H9 (cell line): Measurements from ENCODE around the gene UBASH3A. TPM values are rescaled to one million over a fixed set of nuclear protein-coding genes. Genes with fewer than 3 reads are reported as not detected.

Experiments
- DNase-seq: peaks from one replicate; pipeline ENCODE4 v3.0.0-alpha.2; 2017
- H2AFZ ChIP-seq: one replicate; pipeline ENCODE4 v1.6.1; 2013; ENCODE audit warnings: mild to moderate bottlenecking, low read length, control low read depth, moderate library complexity
- H2AK5ac ChIP-seq: 2 replicates; pipeline ENCODE4 v1.6.1; 2013; ENCODE audit warnings: low read length, control low read depth, mixed read lengths; ENCODE audit not compliant: insufficient read length
- H2BK120ac ChIP-seq: one replicate; pipeline ENCODE4 v1.6.1; 2013; ENCODE audit warnings: low read depth, mild to moderate bottlenecking, low read length, control low read depth, inconsistent platforms; ENCODE audit not compliant: poor library complexity, severe bottlenecking
- H2BK12ac ChIP-seq: 2 replicates; pipeline ENCODE4 v1.6.1; 2013; ENCODE audit warnings: low read length, control low read depth, mixed read lengths, low read depth; ENCODE audit not compliant: insufficient read length
- H2BK15ac ChIP-seq: 2 replicates; pipeline ENCODE4 v1.6.1; 2013; ENCODE audit warnings: low read depth, low read length, control low read depth
- H2BK20ac ChIP-seq: one replicate; pipeline ENCODE4 v1.6.1; 2013; ENCODE audit warnings: low read depth, mild to moderate bottlenecking, low read length, control low read depth, inconsistent platforms; ENCODE audit not compliant: poor library complexity, severe bottlenecking
- H2BK5ac ChIP-seq: 2 replicates; pipeline ENCODE4 v1.6.1; 2013; ENCODE audit warnings: low read length, control low read depth, mixed read lengths; ENCODE audit not compliant: insufficient read length
- H3K14ac ChIP-seq: 2 replicates; pipeline ENCODE4 v1.6.1; 2013; ENCODE audit warnings: low read length, control low read depth; ENCODE audit not compliant: insufficient read depth
- H3K18ac ChIP-seq: 2 replicates; pipeline ENCODE4 v1.6.1; 2013; ENCODE audit warnings: low read depth, mild to moderate bottlenecking, mixed read lengths, low read length, control low read depth; ENCODE audit not compliant: insufficient read length
- H3K23ac ChIP-seq: 2 replicates; pipeline ENCODE4 v1.6.1; 2013; ENCODE audit warnings: low read length, control low read depth, mixed read lengths, low read depth; ENCODE audit not compliant: insufficient read length
- H3K23me2 ChIP-seq: 2 replicates; pipeline ENCODE4 v1.6.1; 2013; ENCODE audit warnings: low read depth, mild to moderate bottlenecking, mixed read lengths, low read length, control low read depth; ENCODE audit not compliant: insufficient read length, poor library complexity, severe bottlenecking
- H3K27ac ChIP-seq: 2 replicates; pipeline ENCODE4 v1.5.1; 2013; ENCODE audit warnings: low read length, control low read depth, mixed read lengths, low read depth; ENCODE audit not compliant: insufficient read length
- H3K27me3 ChIP-seq: 2 replicates; pipeline ENCODE4 v1.6.1; 2013; ENCODE audit warnings: low read length, control low read depth, inconsistent platforms; ENCODE audit not compliant: insufficient read depth
- H3K4ac ChIP-seq: 2 replicates; pipeline ENCODE4 v1.6.1; 2013; ENCODE audit warnings: low read depth, mild to moderate bottlenecking, control low read depth, inconsistent platforms, low read length, moderate library complexity
- H3K4me1 ChIP-seq: 2 replicates; pipeline ENCODE4 v1.6.1; 2013; ENCODE audit warnings: low read length, control low read depth, inconsistent platforms; ENCODE audit not compliant: insufficient read depth
- H3K4me2 ChIP-seq: 2 replicates; pipeline ENCODE4 v1.6.1; 2013; ENCODE audit warnings: low read length, control low read depth, mixed read lengths; ENCODE audit not compliant: insufficient read length, insufficient read depth
- H3K56ac ChIP-seq: 2 replicates; pipeline ENCODE4 v1.6.1; 2013; ENCODE audit warnings: low read depth, mild to moderate bottlenecking, mixed read lengths, low read length, control low read depth; ENCODE audit not compliant: insufficient read length
- H3K79me1 ChIP-seq: 2 replicates; pipeline ENCODE4 v1.6.1; 2013; ENCODE audit warnings: low read depth, mild to moderate bottlenecking, moderate library complexity, low read length, control low read depth, inconsistent platforms; ENCODE audit not compliant: insufficient read depth, poor library complexity, severe bottlenecking
- H3K79me2 ChIP-seq: 2 replicates; pipeline ENCODE4 v1.6.1; 2013; ENCODE audit warnings: low read length, control low read depth, inconsistent platforms; ENCODE audit not compliant: insufficient read depth
- H3K9ac ChIP-seq: 2 replicates; pipeline ENCODE4 v1.6.1; 2013; ENCODE audit warnings: low read length, control low read depth, mixed read lengths; ENCODE audit not compliant: insufficient read length; ENCODE audit errors: extremely low read depth
- H3K9me3 ChIP-seq: one replicate; pipeline ENCODE4 v1.6.1; 2013; ENCODE audit warnings: low read depth, low read length, inconsistent platforms; ENCODE audit not compliant: control insufficient read depth
- H3T11ph ChIP-seq: one replicate; pipeline ENCODE4 v1.6.1; 2013; ENCODE audit warnings: mild to moderate bottlenecking, low read length, control low read depth, inconsistent platforms
- H4K20me1 ChIP-seq: one replicate; pipeline ENCODE4 v1.6.1; 2013; ENCODE audit not compliant: control insufficient read depth, insufficient read length, insufficient read depth
- H4K5ac ChIP-seq: 2 replicates; pipeline ENCODE4 v1.6.1; 2013; ENCODE audit warnings: low read depth, mild to moderate bottlenecking, mixed read lengths, low read length, control low read depth; ENCODE audit not compliant: insufficient read length
- H4K8ac ChIP-seq: replicated peaks from 2 replicates; pipeline ENCODE4 v1.6.1; 2013; ENCODE audit warnings: low read length, control low read depth, mixed read lengths, low read depth; ENCODE audit not compliant: insufficient read length
- H4K91ac ChIP-seq: 2 replicates; pipeline ENCODE4 v1.6.1; 2013; ENCODE audit warnings: low read depth, mild to moderate bottlenecking, moderate library complexity, mixed read lengths, low read length, control low read depth; ENCODE audit not compliant: insufficient read length
- H3K27ac Mint-ChIP-seq, 3 experiments: 2 replicates in 2 of 3; 3 replicates in 1 of 3; pipeline ENCODE4 v1.8.0; 2020 to 2021; ENCODE audit warnings: mixed read lengths in 3 of 3, mild to moderate bottlenecking in 1 of 3, moderate library complexity in 1 of 3
- H3K27me3 Mint-ChIP-seq: 2 replicates; pipeline ENCODE4 v1.8.0; 2021; ENCODE audit warnings: low read depth, mild to moderate bottlenecking, moderate library complexity, mixed read lengths
- H3K36me3 Mint-ChIP-seq, 3 experiments: 2 replicates in 2 of 3; 3 replicates in 1 of 3; pipeline ENCODE4 v1.8.0; 2020 to 2021; ENCODE audit warnings: low read depth in 3 of 3, mixed read lengths in 3 of 3; ENCODE audit not compliant: insufficient read depth in 1 of 3
- H3K4me1 Mint-ChIP-seq, 2 experiments: 2 replicates each; pipeline ENCODE4 v1.8.0; 2020; ENCODE audit warnings: mixed read lengths in 2 of 2
- H3K4me3 Mint-ChIP-seq, 2 experiments: 2 replicates in 1 of 2; 3 replicates in 1 of 2; pipeline ENCODE4 v1.8.0; 2020 to 2021; ENCODE audit warnings: mild to moderate bottlenecking in 2 of 2, mixed read lengths in 2 of 2, moderate library complexity in 1 of 2
- H3K9me3 Mint-ChIP-seq, 2 experiments: 2 replicates in 1 of 2; 3 replicates in 1 of 2; pipeline ENCODE4 v1.8.0; 2020; ENCODE audit warnings: mild to moderate bottlenecking in 2 of 2, mixed read lengths in 2 of 2, moderate library complexity in 1 of 2
- CTCF ChIP-seq: fragments of 200-600 bp; sonication (generic); conservative IDR thresholded peaks from 3 replicates; pipeline ENCODE4 v1.8.0; 2021; ENCODE audit warnings: antibody characterized with exemption, mild to moderate bottlenecking
- WGBS: extraction: QIAGEN DNeasy Blood & Tissue Kit; methylation state at CpG from one replicate; pipeline ENCODE4 v1.1.7; 2013; ENCODE audit warnings: missing lambda C conversion rate, low lambda C conversion rate, mixed read lengths; ENCODE audit not compliant: insufficient read length; ENCODE audit errors: extremely low coverage; 5-methylcytosine and 5-hydroxymethylcytosine counted together
- total RNA-seq: library from RNA; stranded (reverse); gene quantifications from 2 replicates; pipeline ENCODE4 v1.2.1, GENCODE V29; 2021

Gene UBASH3A
- total RNA-seq, 1 experiment from 2014 or later = not detected

GRCh38 chr21:42491328-42491727 is 87.6 kb downstream of the UBASH3A start:
- no peaks in the 10 kb centered on the region for H3K27me3 ChIP-seq
- H3K4me2 ChIP-seq = no peak overlapping the region
- WGBS = no CpG with 5 or more reads among the region's 1 CpG
- H4K91ac ChIP-seq = no peak overlapping the region
- Mint-ChIP-seq H3K36me3 (no peaks in the 10 kb centered on the region), H3K9me3 (no peaks in the 10 kb centered on the region), H3K4me3 (no peak overlapping the region), H3K27ac (no peak overlapping the region), H3K4me1 (peaks cover 13 to 19% of the 10 kb centered on the region in 2 experiments), H3K27me3 (peaks cover 23% of the 10 kb centered on the region)
- no peak overlapping the region for H3K14ac ChIP-seq
- no peak overlapping the region for H3K27ac ChIP-seq
- no peak overlapping the region for H2BK12ac ChIP-seq
- H3K79me1 ChIP-seq = no peaks in the 10 kb centered on the region
- no peak overlapping the region for H2BK120ac ChIP-seq
- H3K4ac ChIP-seq = no peak overlapping the region
- no peak overlapping the region for H3K23ac ChIP-seq
- H3K79me2 ChIP-seq = no peaks in the 10 kb centered on the region
- no peak overlapping the region for H4K5ac ChIP-seq
- no peak overlapping the region for H2BK5ac ChIP-seq
- DNase-seq = no peak
- H3K4me1 ChIP-seq = no peaks in the 10 kb centered on the region; the same call in 1 of the 2 replicates
- H3K23me2 ChIP-seq = peaks cover 6% of the 10 kb centered on the region
- no peaks in the 10 kb centered on the region for H4K20me1 ChIP-seq
- H2BK15ac ChIP-seq = no peak overlapping the region
- no peak for TF ChIP-seq CTCF
- no peak overlapping the region for H3K9ac ChIP-seq
- H3K18ac ChIP-seq = no peak overlapping the region
- no peak overlapping the region for H2AK5ac ChIP-seq
- no peak overlapping the region for H4K8ac ChIP-seq
- no peaks in the 10 kb centered on the region for H3K9me3 ChIP-seq
- H3K56ac ChIP-seq = no peak overlapping the region
- no peak overlapping the region for H2AFZ ChIP-seq
- H2BK20ac ChIP-seq = no peak overlapping the region
- no peak overlapping the region for H3T11ph ChIP-seq
